Measurements from ENCODE around the gene H3-3A.

GRCh38 chr1:226046240-226046639, 16.3 kb upstream of the H3-3A start:
- TF ChIP-seq GATA3 (IDR thresholded peaks at IDR 0.05; ENCODE audit: low read depth, low read length) (no peak), GATA2 (IDR thresholded peaks at IDR 0.05; ENCODE audit: low read depth, low read length) (no peak)

All from SH-SY5Y (cell line).